ENCODE data around the gene GSN.

DNA sequence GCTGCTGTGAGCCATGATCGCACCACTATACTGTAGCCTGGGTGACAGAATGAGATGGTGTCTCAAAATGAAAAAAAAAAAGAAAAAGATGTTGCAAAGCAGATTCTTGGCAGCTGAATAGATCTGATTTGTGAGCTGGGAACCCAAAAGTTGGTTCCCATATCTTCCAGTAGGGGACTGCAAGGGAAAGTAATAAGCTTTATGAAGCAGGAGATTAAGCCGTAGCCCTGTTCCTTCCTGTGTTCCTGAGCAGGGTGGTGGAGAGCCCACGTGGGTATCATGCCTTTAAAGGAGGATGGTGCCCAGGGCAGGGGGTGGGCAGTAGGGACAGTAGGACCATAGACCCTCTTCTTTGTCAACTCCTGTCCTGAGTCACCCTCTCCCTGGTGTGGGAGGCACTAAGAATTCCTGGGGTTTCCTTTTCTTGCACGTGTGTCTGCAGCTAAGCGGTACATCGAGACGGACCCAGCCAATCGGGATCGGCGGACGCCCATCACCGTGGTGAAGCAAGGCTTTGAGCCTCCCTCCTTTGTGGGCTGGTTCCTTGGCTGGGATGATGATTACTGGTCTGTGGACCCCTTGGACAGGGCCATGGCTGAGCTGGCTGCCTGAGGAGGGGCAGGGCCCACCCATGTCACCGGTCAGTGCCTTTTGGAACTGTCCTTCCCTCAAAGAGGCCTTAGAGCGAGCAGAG is 64.2 kb downstream of the GSN start:
- TF ChIP-seq, protein P1, sequence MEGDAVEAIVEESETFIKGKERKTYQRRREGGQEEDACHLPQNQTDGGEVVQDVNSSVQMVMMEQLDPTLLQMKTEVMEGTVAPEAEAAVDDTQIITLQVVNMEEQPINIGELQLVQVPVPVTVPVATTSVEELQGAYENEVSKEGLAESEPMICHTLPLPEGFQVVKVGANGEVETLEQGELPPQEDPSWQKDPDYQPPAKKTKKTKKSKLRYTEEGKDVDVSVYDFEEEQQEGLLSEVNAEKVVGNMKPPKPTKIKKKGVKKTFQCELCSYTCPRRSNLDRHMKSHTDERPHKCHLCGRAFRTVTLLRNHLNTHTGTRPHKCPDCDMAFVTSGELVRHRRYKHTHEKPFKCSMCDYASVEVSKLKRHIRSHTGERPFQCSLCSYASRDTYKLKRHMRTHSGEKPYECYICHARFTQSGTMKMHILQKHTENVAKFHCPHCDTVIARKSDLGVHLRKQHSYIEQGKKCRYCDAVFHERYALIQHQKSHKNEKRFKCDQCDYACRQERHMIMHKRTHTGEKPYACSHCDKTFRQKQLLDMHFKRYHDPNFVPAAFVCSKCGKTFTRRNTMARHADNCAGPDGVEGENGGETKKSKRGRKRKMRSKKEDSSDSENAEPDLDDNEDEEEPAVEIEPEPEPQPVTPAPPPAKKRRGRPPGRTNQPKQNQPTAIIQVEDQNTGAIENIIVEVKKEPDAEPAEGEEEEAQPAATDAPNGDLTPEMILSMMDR (IDR thresholded peaks at IDR 0.05) = peak in 1 of 3 experiments; percentile 25
- TF ChIP-seq POLR2A (IDR thresholded peaks at IDR 0.05) (no peak), POLR2AphosphoS5 (IDR thresholded peaks at IDR 0.05; ENCODE audit: insufficient read depth in 1 of 2, low read depth in 1 of 2) (peak in 1 of 2 donors; percentile 40)

All from vagina (tissue), 2 donors.